ENCODE measurements around the gene MAML3. TPM values are rescaled to one million over a fixed set of nuclear protein-coding genes. Genes with fewer than 3 reads are reported as not detected.

The MAML3 gene
- total and polyA plus RNA-seq, 2 of the 13 experiments (the other 11 are each of a cell fraction or from before 2014, with no cell fraction given) = 0.05 to 0.13 TPM

- TF ChIP-seq GABPA (IDR thresholded peaks at IDR 0.05; ENCODE audit: low read depth, low read length) (no peak), GABPA (CRISPR knock-in tag; IDR thresholded peaks at IDR 0.05; ENCODE audit: low read depth) (no peak), ZNF280D (CRISPR knock-in tag; IDR thresholded peaks at IDR 0.05) (no peak), SOX13 (IDR thresholded peaks at IDR 0.05) (no peak), SOX13 (CRISPR knock-in tag; conservative IDR thresholded peaks at IDR 0.05 in 1 of 2, IDR thresholded peaks at IDR 0.05 in 1 of 2) (peak in 1 of 2 experiments; percentile 46; a peak in 1 of 4 replicates), PHF8 (CRISPR knock-in tag; IDR thresholded peaks at IDR 0.05) (no peak), FOXP1 (IDR thresholded peaks at IDR 0.05) (no peak), FOXP1 (CRISPR knock-in tag; IDR thresholded peaks at IDR 0.05) (peak; percentile 82), GATAD2A (CRISPR knock-in tag; IDR thresholded peaks at IDR 0.05) (peak; percentile 73), SRY (CRISPR knock-in tag; IDR thresholded peaks at IDR 0.05) (no peak)
These were observed 309.9 kb downstream of the MAML3 start (continued) for GRCh38 chr4:139844057-139844456.

GRCh38 chr4:139843641-139844040 lies 310.3 kb downstream of the MAML3 start:
- CTCF ChIA-PET (ENCODE audit: low intra/inter-chr PET ratio, low total read pairs) = no interaction called here
- DNase-seq (ENCODE audit: low spot score) (no peak), ATAC-seq (no peak), FAIRE-seq (no peak)
- no peak overlapping the region for H3K27ac ChIP-seq (ENCODE audit: extremely low read length, insufficient read depth, low read length)
- peaks cover 98% of the 10 kb centered on the region for H3K4me1 ChIP-seq (ENCODE audit: insufficient read depth, low read length)
- POLR2A ChIA-PET = no interaction called here
- in situ Hi-C loops (cut with HindIII; ENCODE audit: extremely low pct_ligation_motif_present, low pct_unique_long_range_greater_than_20kb) = no loop called here
- WGBS (ENCODE audit: low lambda C conversion rate) = 79% methylated on average over 5 of the region's 5 CpGs
- no peaks in the 10 kb centered on the region for H3K36me3 ChIP-seq (replicated peaks in 1 of 2; ENCODE audit: control insufficient read depth in 1 of 2, insufficient read depth in 2 of 2, low read length in 2 of 2)
- BruUV-seq (replicated peaks) = no TSS peak
- H3K4me3 ChIP-seq (replicated peaks in 1 of 3; ENCODE audit: insufficient read depth in 1 of 3, low read depth in 2 of 3, low read length in 3 of 3) = no peak overlapping the region
- H3K9ac ChIP-seq (ENCODE audit: insufficient read depth, low read depth, low read length) = no peak overlapping the region
- intact Hi-C loops (cut with micrococcal nuclease; ENCODE audit: unreplicated experiment) = loop anchor here (2.0 to 10.0 kb wide), 2 partner anchors 13 to 179 kb away; partner anchors contain the start of gene MGST2
- H2AFZ ChIP-seq (ENCODE audit: low read length) = no peak overlapping the region
- no peaks in the 10 kb centered on the region for H3K79me2 ChIP-seq (ENCODE audit: insufficient read depth, low read length)
- H3K9me3 ChIP-seq (ENCODE audit: low read length) = no peaks in the 10 kb centered on the region
- H4K20me1 ChIP-seq (ENCODE audit: insufficient read depth, low read length) = no peaks in the 10 kb centered on the region
- H3K27me3 ChIP-seq (ENCODE audit: control insufficient read depth in 1 of 2, insufficient read depth in 2 of 2, low read length in 2 of 2) = no peaks in the 10 kb centered on the region
- no peak overlapping the region for H3K4me2 ChIP-seq (ENCODE audit: low read depth, low read length)
- TF ChIP-seq ELF4 (CRISPR knock-in tag; IDR thresholded peaks at IDR 0.05; ENCODE audit: borderline replicate concordance) = no peak
- no peak for TF ChIP-seq RBM39 (IDR thresholded peaks at IDR 0.05; ENCODE audit: low read depth, low read length, poor library complexity, severe bottlenecking)
- TF ChIP-seq ZNF816 (CRISPR knock-in tag; IDR thresholded peaks at IDR 0.05; ENCODE audit: borderline replicate concordance) = no peak
- TF ChIP-seq ARID5B (CRISPR knock-in tag; IDR thresholded peaks at IDR 0.05) = no peak
- TF ChIP-seq ARID3A (IDR thresholded peaks at IDR 0.05; ENCODE audit: low read depth, low read length) = no peak
- TF ChIP-seq SRSF1 (optimal IDR thresholded peaks at IDR 0.05; ENCODE audit: low read depth, low read length) = no peak
- TF ChIP-seq SNAI1 (CRISPR knock-in tag; IDR thresholded peaks at IDR 0.05; ENCODE audit: borderline replicate concordance) = no peak

Data from HepG2 (cell line).